Liver (tissue), 9 donors: Measurements from ENCODE around the gene AGT. TPM values are rescaled to one million over a fixed set of nuclear protein-coding genes. Genes with fewer than 3 reads are reported as not detected.

Experiments used
- DNase-seq: peaks from one replicate; pipeline ENCODE4 v3.0.0-alpha.2; 2017; ENCODE audit warnings: low spot score
- H3K27ac ChIP-seq, 2 donors: one replicate each; pipeline ENCODE4 v1.7.0; 2013; ENCODE audit warnings: inconsistent platforms in 2 of 2, low read length in 2 of 2, control low read depth in 1 of 2, low read depth in 1 of 2, mild to moderate bottlenecking in 1 of 2
- H3K27me3 ChIP-seq, 4 donors: one replicate each; pipeline versions ENCODE4 v1.6.1 to v1.7.0; 2013; ENCODE audit warnings: low read length in 3 of 4, inconsistent platforms in 1 of 4, mild to moderate bottlenecking in 1 of 4, moderate library complexity in 1 of 4; ENCODE audit not compliant: control insufficient read depth in 4 of 4, insufficient read depth in 4 of 4
- H3K36me3 ChIP-seq, 4 donors: one replicate each; pipeline versions ENCODE4 v1.6.1 to v1.7.0; 2013; ENCODE audit warnings: low read length in 3 of 4, mild to moderate bottlenecking in 3 of 4, low read depth in 1 of 4, moderate library complexity in 1 of 4; ENCODE audit not compliant: control insufficient read depth in 4 of 4, insufficient read depth in 3 of 4
- H3K4me1 ChIP-seq, 4 donors: one replicate each; pipeline versions ENCODE4 v1.6.1 to v1.7.0; 2013; ENCODE audit warnings: low read length in 3 of 4, mild to moderate bottlenecking in 3 of 4, moderate library complexity in 1 of 4; ENCODE audit not compliant: control insufficient read depth in 4 of 4, insufficient read depth in 4 of 4
- H3K4me3 ChIP-seq, 3 donors: one replicate each; pipeline versions ENCODE4 v1.6.1 to v1.7.0; 2013; ENCODE audit warnings: low read length in 3 of 3, control low read depth in 1 of 3, low read depth in 1 of 3, mild to moderate bottlenecking in 1 of 3
- H3K9ac ChIP-seq, 2 donors: one replicate each; pipeline ENCODE4 v1.7.0; 2013; ENCODE audit warnings: low read length in 2 of 2, mild to moderate bottlenecking in 2 of 2, moderate library complexity in 2 of 2, control low read depth in 1 of 2, low read depth in 1 of 2
- H3K9me3 ChIP-seq, 4 donors: one replicate each; pipeline versions ENCODE4 v1.6.1 to v1.7.0; 2013; ENCODE audit warnings: low read length in 3 of 4; ENCODE audit not compliant: control insufficient read depth in 4 of 4
- EGR1 ChIP-seq, 2 donors: IDR thresholded peaks; 2 replicates each; pipeline ENCODE4 v1.6.1; 2016 to 2018; ENCODE audit warnings: antibody characterized with exemption in 2 of 2, low read depth in 2 of 2
- FOXA1 ChIP-seq: IDR thresholded peaks from 2 replicates; pipeline ENCODE4 v1.6.1; 2016; ENCODE audit warnings: antibody characterized with exemption
- FOXA2 ChIP-seq: IDR thresholded peaks from 2 replicates; pipeline ENCODE4 v1.6.1; 2016; ENCODE audit warnings: antibody characterized with exemption
- GABPA ChIP-seq, 2 donors: IDR thresholded peaks in 1 of 2; conservative IDR thresholded peaks in 1 of 2; 2 replicates each; pipeline ENCODE4 v1.6.1; 2016; ENCODE audit warnings: antibody characterized with exemption in 2 of 2, mild to moderate bottlenecking in 1 of 2, moderate library complexity in 1 of 2
- HNF4A ChIP-seq, 2 donors: conservative IDR thresholded peaks; 2 replicates each; pipeline ENCODE4 v1.6.1; 2016; ENCODE audit warnings: antibody characterized with exemption in 2 of 2, mild to moderate bottlenecking in 2 of 2
- HNF4G ChIP-seq: IDR thresholded peaks from 2 replicates; pipeline ENCODE4 v1.6.1; 2016; ENCODE audit warnings: antibody characterized with exemption
- JUND ChIP-seq, 2 donors: IDR thresholded peaks; 2 replicates each; pipeline ENCODE4 v1.6.1; 2016; ENCODE audit warnings: antibody characterized with exemption in 2 of 2
- NR2F2 ChIP-seq: IDR thresholded peaks from 2 replicates; pipeline ENCODE4 v1.6.1; 2016; ENCODE audit warnings: antibody characterized with exemption
- RAD21 ChIP-seq, 2 donors: IDR thresholded peaks; 2 replicates each; pipeline ENCODE4 v1.6.1; 2016; ENCODE audit warnings: antibody characterized with exemption in 2 of 2, mild to moderate bottlenecking in 2 of 2
- RXRA ChIP-seq, 2 donors: IDR thresholded peaks; 2 replicates each; pipeline ENCODE4 v1.6.1; 2017 to 2018; ENCODE audit warnings: antibody characterized with exemption in 2 of 2, mild to moderate bottlenecking in 1 of 2
- SP1 ChIP-seq: IDR thresholded peaks from 2 replicates; pipeline ENCODE4 v1.6.1; 2018; ENCODE audit warnings: antibody characterized with exemption, mild to moderate bottlenecking
- TAF1 ChIP-seq: conservative IDR thresholded peaks from 2 replicates; pipeline ENCODE4 v1.6.1; 2016; ENCODE audit warnings: antibody characterized with exemption, mild to moderate bottlenecking
- YY1 ChIP-seq: IDR thresholded peaks from 2 replicates; pipeline ENCODE4 v1.6.1; 2016; ENCODE audit warnings: antibody characterized with exemption, mild to moderate bottlenecking
- WGBS: extraction: QIAGEN DNeasy Blood & Tissue Kit; methylation state at CpG from one replicate; pipeline ENCODE4 v1.1.7; 2013; 5-methylcytosine and 5-hydroxymethylcytosine counted together
- polyA plus RNA-seq, 2 donors: library from polyadenylated mRNA; stranded (reverse) in 1 of 2; unstranded in 1 of 2; fragments of 200-250 nt in 1 of 2; fragments of >200 nt in 1 of 2; fragmentation: Nextera tagmentation in 1 of 2; extraction: Ambion mirVana in 1 of 2; gene quantifications; one replicate each; pipeline versions ENCODE4 v1.2.1 to v1.2.3, GENCODE V29; 2013 to 2015
- total RNA-seq, 2 donors: library from RNA; depleted of rRNA; stranded (reverse); fragments of >200 nt; gene quantifications; one replicate each; pipeline ENCODE4 v1.2.3, GENCODE V29; 2014
- TF ChIP-seq, protein P1 (sequence below): fragments of 150-350 bp; IDR thresholded peaks from 2 replicates; pipeline ENCODE4 v1.5.1; 2017; ENCODE audit warnings: improper control_type of control experiment, low read depth, low read length; ENCODE audit not compliant: missing input control
- TF ChIP-seq, protein P2 (sequence below): IDR thresholded peaks from 2 replicates; pipeline ENCODE4 v1.6.1; 2016; ENCODE audit warnings: antibody characterized with exemption
- TF ChIP-seq, protein P3 (sequence below): IDR thresholded peaks from 2 replicates; pipeline ENCODE4 v1.6.1; 2016; ENCODE audit warnings: antibody characterized with exemption, mild to moderate bottlenecking
- TF ChIP-seq, protein P4 (sequence below): IDR thresholded peaks from 2 replicates; pipeline ENCODE4 v1.6.1; 2016; ENCODE audit warnings: antibody characterized with exemption
- donor health status: healthy.
- donor health status: healthy.
- donor health status: healthy.
- donor health status: healthy.
- donor health status: healthy.

Gene AGT
- total and polyA plus RNA-seq, 4 donors: 1,430 to 5,119 (median 2,089) TPM

DNA sequence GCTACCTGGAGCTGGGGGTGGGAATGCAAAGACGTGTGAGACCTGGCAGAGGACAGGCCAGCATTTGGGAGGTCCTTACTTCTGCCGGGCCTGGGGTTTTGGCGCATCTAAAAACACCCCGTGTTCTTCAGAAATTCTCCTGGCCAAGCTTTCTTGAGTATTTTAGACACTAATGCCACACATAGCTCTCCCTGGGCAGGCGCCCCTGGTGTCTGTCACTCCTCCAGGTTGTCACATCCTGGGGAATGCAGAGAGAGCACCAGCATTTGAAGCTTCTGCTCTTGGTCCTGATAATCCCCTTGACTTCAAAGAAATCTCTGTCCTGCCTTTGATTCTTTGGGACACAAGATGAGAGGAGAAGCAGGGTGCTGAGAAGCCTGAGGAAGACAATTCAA is 39.3 kb upstream of the AGT start (continued):
- TF ChIP-seq RAD21 (IDR thresholded peaks at IDR 0.05) (no peak), FOXA1 (no peak), YY1 (no peak), RXRA (IDR thresholded peaks at IDR 0.05) (no peak), TAF1 (no peak)
- TF ChIP-seq, protein P1, sequence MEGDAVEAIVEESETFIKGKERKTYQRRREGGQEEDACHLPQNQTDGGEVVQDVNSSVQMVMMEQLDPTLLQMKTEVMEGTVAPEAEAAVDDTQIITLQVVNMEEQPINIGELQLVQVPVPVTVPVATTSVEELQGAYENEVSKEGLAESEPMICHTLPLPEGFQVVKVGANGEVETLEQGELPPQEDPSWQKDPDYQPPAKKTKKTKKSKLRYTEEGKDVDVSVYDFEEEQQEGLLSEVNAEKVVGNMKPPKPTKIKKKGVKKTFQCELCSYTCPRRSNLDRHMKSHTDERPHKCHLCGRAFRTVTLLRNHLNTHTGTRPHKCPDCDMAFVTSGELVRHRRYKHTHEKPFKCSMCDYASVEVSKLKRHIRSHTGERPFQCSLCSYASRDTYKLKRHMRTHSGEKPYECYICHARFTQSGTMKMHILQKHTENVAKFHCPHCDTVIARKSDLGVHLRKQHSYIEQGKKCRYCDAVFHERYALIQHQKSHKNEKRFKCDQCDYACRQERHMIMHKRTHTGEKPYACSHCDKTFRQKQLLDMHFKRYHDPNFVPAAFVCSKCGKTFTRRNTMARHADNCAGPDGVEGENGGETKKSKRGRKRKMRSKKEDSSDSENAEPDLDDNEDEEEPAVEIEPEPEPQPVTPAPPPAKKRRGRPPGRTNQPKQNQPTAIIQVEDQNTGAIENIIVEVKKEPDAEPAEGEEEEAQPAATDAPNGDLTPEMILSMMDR: no peak

DNA sequence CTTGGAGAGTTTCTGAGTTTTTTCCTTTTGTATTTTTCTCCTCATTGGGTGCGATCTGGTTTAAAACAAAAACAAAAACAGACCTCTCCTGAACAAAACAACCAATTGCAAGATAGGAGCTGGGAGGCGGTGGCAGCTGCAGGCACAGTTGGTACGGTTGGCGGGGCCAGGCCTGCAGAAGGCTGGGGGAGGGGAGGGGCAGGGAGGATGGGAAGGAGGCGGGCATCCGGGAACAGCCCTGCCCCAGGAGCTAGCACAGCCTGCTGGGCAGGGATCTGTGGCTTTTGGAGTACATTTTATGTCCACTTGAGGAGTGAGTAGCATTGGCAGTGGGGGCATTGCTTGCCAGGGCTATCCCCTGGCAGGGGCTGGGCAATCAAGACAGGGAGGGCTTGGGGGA is 38.5 kb upstream of the AGT start:
- Histone ChIP-seq H3K9me3 (no peaks in the 10 kb centered on the region), H3K27me3 (no peaks in the 10 kb centered on the region), H3K4me3 (no peak overlapping the region), H3K4me1 (no peaks in the 10 kb centered on the region), H3K9ac (no peak overlapping the region), H3K27ac (no peak overlapping the region), H3K36me3 (no peaks in the 10 kb centered on the region)
- WGBS: 79% methylated on average over 6 of the region's 6 CpGs
- TF ChIP-seq RXRA (IDR thresholded peaks at IDR 0.05): no peak
- TF ChIP-seq, protein P2, sequence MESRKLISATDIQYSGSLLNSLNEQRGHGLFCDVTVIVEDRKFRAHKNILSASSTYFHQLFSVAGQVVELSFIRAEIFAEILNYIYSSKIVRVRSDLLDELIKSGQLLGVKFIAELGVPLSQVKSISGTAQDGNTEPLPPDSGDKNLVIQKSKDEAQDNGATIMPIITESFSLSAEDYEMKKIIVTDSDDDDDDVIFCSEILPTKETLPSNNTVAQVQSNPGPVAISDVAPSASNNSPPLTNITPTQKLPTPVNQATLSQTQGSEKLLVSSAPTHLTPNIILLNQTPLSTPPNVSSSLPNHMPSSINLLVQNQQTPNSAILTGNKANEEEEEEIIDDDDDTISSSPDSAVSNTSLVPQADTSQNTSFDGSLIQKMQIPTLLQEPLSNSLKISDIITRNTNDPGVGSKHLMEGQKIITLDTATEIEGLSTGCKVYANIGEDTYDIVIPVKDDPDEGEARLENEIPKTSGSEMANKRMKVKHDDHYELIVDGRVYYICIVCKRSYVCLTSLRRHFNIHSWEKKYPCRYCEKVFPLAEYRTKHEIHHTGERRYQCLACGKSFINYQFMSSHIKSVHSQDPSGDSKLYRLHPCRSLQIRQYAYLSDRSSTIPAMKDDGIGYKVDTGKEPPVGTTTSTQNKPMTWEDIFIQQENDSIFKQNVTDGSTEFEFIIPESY: no peak
- TF ChIP-seq, protein P3, sequence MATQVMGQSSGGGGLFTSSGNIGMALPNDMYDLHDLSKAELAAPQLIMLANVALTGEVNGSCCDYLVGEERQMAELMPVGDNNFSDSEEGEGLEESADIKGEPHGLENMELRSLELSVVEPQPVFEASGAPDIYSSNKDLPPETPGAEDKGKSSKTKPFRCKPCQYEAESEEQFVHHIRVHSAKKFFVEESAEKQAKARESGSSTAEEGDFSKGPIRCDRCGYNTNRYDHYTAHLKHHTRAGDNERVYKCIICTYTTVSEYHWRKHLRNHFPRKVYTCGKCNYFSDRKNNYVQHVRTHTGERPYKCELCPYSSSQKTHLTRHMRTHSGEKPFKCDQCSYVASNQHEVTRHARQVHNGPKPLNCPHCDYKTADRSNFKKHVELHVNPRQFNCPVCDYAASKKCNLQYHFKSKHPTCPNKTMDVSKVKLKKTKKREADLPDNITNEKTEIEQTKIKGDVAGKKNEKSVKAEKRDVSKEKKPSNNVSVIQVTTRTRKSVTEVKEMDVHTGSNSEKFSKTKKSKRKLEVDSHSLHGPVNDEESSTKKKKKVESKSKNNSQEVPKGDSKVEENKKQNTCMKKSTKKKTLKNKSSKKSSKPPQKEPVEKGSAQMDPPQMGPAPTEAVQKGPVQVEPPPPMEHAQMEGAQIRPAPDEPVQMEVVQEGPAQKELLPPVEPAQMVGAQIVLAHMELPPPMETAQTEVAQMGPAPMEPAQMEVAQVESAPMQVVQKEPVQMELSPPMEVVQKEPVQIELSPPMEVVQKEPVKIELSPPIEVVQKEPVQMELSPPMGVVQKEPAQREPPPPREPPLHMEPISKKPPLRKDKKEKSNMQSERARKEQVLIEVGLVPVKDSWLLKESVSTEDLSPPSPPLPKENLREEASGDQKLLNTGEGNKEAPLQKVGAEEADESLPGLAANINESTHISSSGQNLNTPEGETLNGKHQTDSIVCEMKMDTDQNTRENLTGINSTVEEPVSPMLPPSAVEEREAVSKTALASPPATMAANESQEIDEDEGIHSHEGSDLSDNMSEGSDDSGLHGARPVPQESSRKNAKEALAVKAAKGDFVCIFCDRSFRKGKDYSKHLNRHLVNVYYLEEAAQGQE: no peak
- TF ChIP-seq GABPA (IDR thresholded peaks at IDR 0.05 in 1 of 2, conservative IDR thresholded peaks at IDR 0.05 in 1 of 2): no peak
- no peak for TF ChIP-seq YY1
- TF ChIP-seq HNF4G: no peak
- TF ChIP-seq, protein P4, sequence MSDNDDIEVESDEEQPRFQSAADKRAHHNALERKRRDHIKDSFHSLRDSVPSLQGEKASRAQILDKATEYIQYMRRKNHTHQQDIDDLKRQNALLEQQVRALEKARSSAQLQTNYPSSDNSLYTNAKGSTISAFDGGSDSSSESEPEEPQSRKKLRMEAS: no peak
- no peak for TF ChIP-seq JUND (IDR thresholded peaks at IDR 0.05)
- TF ChIP-seq, protein P1: no peak
- TF ChIP-seq EGR1 (IDR thresholded peaks at IDR 0.05; ENCODE audit: low read depth in 2 of 2): no peak
- TF ChIP-seq RAD21 (IDR thresholded peaks at IDR 0.05): no peak
- no peak for TF ChIP-seq SP1
- no peak for TF ChIP-seq HNF4A (conservative IDR thresholded peaks at IDR 0.05)
- no peak for TF ChIP-seq FOXA1
- TF ChIP-seq TAF1: no peak
- no peak for TF ChIP-seq FOXA2
- no peak for TF ChIP-seq NR2F2
- no peak for DNase-seq
